Neural progenitor cell (in vitro differentiated cells): ENCODE results near the gene GNS. TPM values are rescaled to one million over a fixed set of nuclear protein-coding genes. Genes with fewer than 3 reads are reported as not detected.

ENCODE experiments used
- DNase-seq: peaks from one replicate; pipeline ENCODE4 v3.0.0-alpha.2; 2016; ENCODE audit warnings: low spot score
- H2AFZ ChIP-seq: fragments of 200-600 bp; sonication (generic); replicated peaks from 2 replicates; pipeline ENCODE4 v1.6.1; 2016; ENCODE audit warnings: antibody characterized with exemption
- H3F3A ChIP-seq: fragments of 200-600 bp; sonication (generic); 2 replicates; pipeline ENCODE4 v1.6.1; 2016; ENCODE audit warnings: antibody characterized with exemption, low read depth
- H3K27ac ChIP-seq: fragments of 200-600 bp; sonication (generic); 2 replicates; pipeline ENCODE4 v1.5.1; 2016; ENCODE audit warnings: mild to moderate bottlenecking
- H3K27me3 ChIP-seq: fragments of 200-600 bp; sonication (generic); 2 replicates; pipeline ENCODE4 v1.6.1; 2016; ENCODE audit warnings: mild to moderate bottlenecking, moderate library complexity
- H3K36me3 ChIP-seq: fragments of 200-600 bp; sonication (generic); 2 replicates; pipeline ENCODE4 v1.5.1; 2016
- H3K4me1 ChIP-seq: fragments of 200-600 bp; sonication (generic); 2 replicates; pipeline ENCODE4 v1.6.1; 2016; ENCODE audit warnings: mixed run types
- H3K4me2 ChIP-seq: fragments of 200-600 bp; sonication (generic); 2 replicates; pipeline ENCODE4 v1.6.1; 2016
- H3K4me3 ChIP-seq: fragments of 200-600 bp; sonication (generic); 2 replicates; pipeline ENCODE4 v1.5.1; 2016
- H3K79me2 ChIP-seq: fragments of 200-600 bp; sonication (generic); 2 replicates; pipeline ENCODE4 v1.6.1; 2016; ENCODE audit warnings: low read depth
- H3K9ac ChIP-seq: fragments of 200-600 bp; sonication (generic); 2 replicates; pipeline ENCODE4 v1.6.1; 2016
- H3K9me3 ChIP-seq: fragments of 200-600 bp; sonication (generic); 2 replicates; pipeline ENCODE4 v1.5.1; 2016; ENCODE audit warnings: low read depth
- H4K20me1 ChIP-seq: fragments of 200-600 bp; sonication (generic); 2 replicates; pipeline ENCODE4 v1.6.1; 2016; ENCODE audit warnings: low read depth
- H3K27ac Mint-ChIP-seq: 3 replicates; pipeline ENCODE4 v1.8.0; 2021; ENCODE audit warnings: mixed read lengths
- H3K27me3 Mint-ChIP-seq: 2 replicates; pipeline ENCODE4 v1.8.0; 2022; ENCODE audit warnings: low read depth, mild to moderate bottlenecking, inconsistent platforms, moderate library complexity, mixed read lengths; ENCODE audit not compliant: insufficient read depth
- H3K36me3 Mint-ChIP-seq: 3 replicates; pipeline ENCODE4 v1.8.0; 2021; ENCODE audit warnings: mixed read lengths
- H3K4me1 Mint-ChIP-seq: 3 replicates; pipeline ENCODE4 v1.8.0; 2021; ENCODE audit warnings: mixed read lengths
- H3K4me3 Mint-ChIP-seq: 3 replicates; pipeline ENCODE4 v1.8.0; 2021; ENCODE audit warnings: mild to moderate bottlenecking, moderate library complexity, mixed read lengths
- H3K9me3 Mint-ChIP-seq: 3 replicates; pipeline ENCODE4 v1.8.0; 2020; ENCODE audit warnings: mixed read lengths
- CTCF ChIP-seq: fragments of 200-600 bp; sonication (generic); IDR thresholded peaks from 2 replicates; pipeline ENCODE4 v1.5.1; 2017; ENCODE audit warnings: antibody characterized with exemption, mild to moderate bottlenecking
- EZH2 ChIP-seq: fragments of 200-600 bp; sonication (generic); IDR thresholded peaks from 2 replicates; pipeline ENCODE4 v1.6.1; 2017; ENCODE audit warnings: antibody characterized with exemption, mild to moderate bottlenecking, moderate library complexity
- EZH2phosphoT487 ChIP-seq: fragments of 200-600 bp; sonication (generic); IDR thresholded peaks from 2 replicates; pipeline ENCODE4 v1.6.1; 2017; ENCODE audit warnings: antibody characterized with exemption
- total RNA-seq: library from RNA; depleted of rRNA; stranded (reverse); fragments of >200 nt; gene quantifications from 2 replicates; pipeline ENCODE4 v1.2.3, GENCODE V29; 2015; ENCODE audit warnings: low replicate concordance

The GNS gene
- total RNA-seq, 1 donor from 2014 or later: 41.2 TPM

DNA sequence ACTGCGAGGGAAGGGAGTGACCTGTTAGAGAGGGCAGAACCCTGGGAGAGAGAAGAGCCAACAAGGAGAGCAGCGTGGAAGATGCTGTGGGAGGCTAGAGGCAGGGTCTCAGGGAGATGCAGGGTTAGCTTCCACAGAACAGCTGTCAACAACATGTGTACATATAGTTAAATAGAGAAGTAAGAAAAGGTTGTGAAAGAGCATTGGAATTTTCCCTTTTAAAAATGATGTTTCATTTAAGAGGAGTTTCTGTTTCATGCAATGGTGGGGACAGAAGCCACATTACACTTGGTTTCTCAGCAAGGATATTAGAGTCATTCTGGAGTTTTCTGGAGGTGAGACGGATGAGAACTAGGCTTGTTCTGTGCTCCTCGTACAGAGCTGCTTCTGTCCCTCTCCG, 41.4 kb upstream of the GNS start:
- Mint-ChIP-seq H3K4me1 (no peaks in the 10 kb centered on the region), H3K27ac (no peak overlapping the region), H3K4me3 (no peak overlapping the region), H3K27me3 (peaks cover 2% of the 10 kb centered on the region), H3K9me3 (no peaks in the 10 kb centered on the region), H3K36me3 (no peaks in the 10 kb centered on the region)
- no peak overlapping the region for H3K9ac ChIP-seq
- no peaks in the 10 kb centered on the region for H3K36me3 ChIP-seq
- no peak overlapping the region for H2AFZ ChIP-seq
- TF ChIP-seq EZH2phosphoT487: no peak
- no peak for TF ChIP-seq EZH2
- TF ChIP-seq CTCF: no peak
- no peaks in the 10 kb centered on the region for H3K79me2 ChIP-seq
- DNase-seq: no peak
- H3K4me3 ChIP-seq: no peak overlapping the region
- H3K9me3 ChIP-seq: no peaks in the 10 kb centered on the region
- no peaks in the 10 kb centered on the region for H3K27me3 ChIP-seq
- H3K4me1 ChIP-seq: no peaks in the 10 kb centered on the region
- no peaks in the 10 kb centered on the region for H4K20me1 ChIP-seq
- H3K27ac ChIP-seq: no peak overlapping the region
- no peak overlapping the region for H3K4me2 ChIP-seq
- H3F3A ChIP-seq: no peaks in the 10 kb centered on the region

- H3K9ac ChIP-seq: no peak overlapping the region
- H3K79me2 ChIP-seq: no peaks in the 10 kb centered on the region
- DNase-seq: no peak
- H3K4me1 ChIP-seq: no peaks in the 10 kb centered on the region
- H3K27me3 Mint-ChIP-seq: peaks cover 2% of the 10 kb centered on the region
- no peaks in the 10 kb centered on the region for H3K27me3 ChIP-seq
- no peaks in the 10 kb centered on the region for H4K20me1 ChIP-seq
- no peaks in the 10 kb centered on the region for H3K9me3 Mint-ChIP-seq
- no peaks in the 10 kb centered on the region for H3K36me3 ChIP-seq
- no peaks in the 10 kb centered on the region for H3K36me3 Mint-ChIP-seq
- no peaks in the 10 kb centered on the region for H3K9me3 ChIP-seq
- H3K4me1 Mint-ChIP-seq: peaks cover 3% of the 10 kb centered on the region
- H3K4me3 Mint-ChIP-seq: no peak overlapping the region
- no peak overlapping the region for H2AFZ ChIP-seq
- TF ChIP-seq CTCF: no peak
- no peak for TF ChIP-seq EZH2phosphoT487
- no peak overlapping the region for H3K27ac ChIP-seq
- no peaks in the 10 kb centered on the region for H3F3A ChIP-seq
- no peak overlapping the region for H3K4me3 ChIP-seq
- no peak overlapping the region for H3K4me2 ChIP-seq
- H3K27ac Mint-ChIP-seq: no peak overlapping the region
Observed at GRCh38 chr12:64798165-64798564, 39.0 kb upstream of the GNS start.

- Histone ChIP-seq H3K36me3 (no peaks in the 10 kb centered on the region), H4K20me1 (no peaks in the 10 kb centered on the region), H3K27me3 (no peaks in the 10 kb centered on the region), H3K4me2 (no peak overlapping the region), H3K9me3 (no peaks in the 10 kb centered on the region), H2AFZ (no peak overlapping the region), H3K4me3 (no peak overlapping the region), H3K9ac (no peak overlapping the region), H3K79me2 (no peaks in the 10 kb centered on the region), H3K27ac (no peak overlapping the region), H3F3A (no peaks in the 10 kb centered on the region), H3K4me1 (no peaks in the 10 kb centered on the region)
- TF ChIP-seq CTCF (no peak), EZH2phosphoT487 (no peak), EZH2 (no peak)
- Mint-ChIP-seq H3K4me3 (no peak overlapping the region), H3K27ac (no peak overlapping the region), H3K4me1 (peaks cover 3% of the 10 kb centered on the region), H3K36me3 (no peaks in the 10 kb centered on the region), H3K9me3 (no peaks in the 10 kb centered on the region), H3K27me3 (no peaks in the 10 kb centered on the region)
- no peak for DNase-seq
Observed at GRCh38 chr12:64797156-64797555, 38.0 kb upstream of the GNS start.
